ENCODE measurements around the gene DUSP28.

DUSP28 gene

DNA sequence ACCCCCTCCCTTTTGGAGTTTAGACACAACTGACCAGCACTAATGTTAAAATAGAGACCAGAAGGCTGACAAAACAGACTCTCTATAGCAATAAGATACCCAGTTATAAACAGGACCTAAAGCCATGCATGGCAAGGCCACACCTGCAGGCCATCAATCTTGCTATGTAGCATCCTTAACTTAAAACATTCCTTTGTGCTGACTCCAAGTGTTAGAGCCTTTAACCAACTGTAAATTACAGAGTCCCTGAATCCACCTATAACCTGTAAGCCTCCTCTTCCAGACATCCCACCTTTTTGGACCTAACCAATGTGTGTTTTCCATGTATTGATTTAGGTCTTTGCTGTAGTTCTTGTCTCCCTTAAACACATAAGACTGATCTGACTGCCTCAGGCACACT is 20.3 kb upstream of the DUSP28 start:
- TF ChIP-seq, protein P1, sequence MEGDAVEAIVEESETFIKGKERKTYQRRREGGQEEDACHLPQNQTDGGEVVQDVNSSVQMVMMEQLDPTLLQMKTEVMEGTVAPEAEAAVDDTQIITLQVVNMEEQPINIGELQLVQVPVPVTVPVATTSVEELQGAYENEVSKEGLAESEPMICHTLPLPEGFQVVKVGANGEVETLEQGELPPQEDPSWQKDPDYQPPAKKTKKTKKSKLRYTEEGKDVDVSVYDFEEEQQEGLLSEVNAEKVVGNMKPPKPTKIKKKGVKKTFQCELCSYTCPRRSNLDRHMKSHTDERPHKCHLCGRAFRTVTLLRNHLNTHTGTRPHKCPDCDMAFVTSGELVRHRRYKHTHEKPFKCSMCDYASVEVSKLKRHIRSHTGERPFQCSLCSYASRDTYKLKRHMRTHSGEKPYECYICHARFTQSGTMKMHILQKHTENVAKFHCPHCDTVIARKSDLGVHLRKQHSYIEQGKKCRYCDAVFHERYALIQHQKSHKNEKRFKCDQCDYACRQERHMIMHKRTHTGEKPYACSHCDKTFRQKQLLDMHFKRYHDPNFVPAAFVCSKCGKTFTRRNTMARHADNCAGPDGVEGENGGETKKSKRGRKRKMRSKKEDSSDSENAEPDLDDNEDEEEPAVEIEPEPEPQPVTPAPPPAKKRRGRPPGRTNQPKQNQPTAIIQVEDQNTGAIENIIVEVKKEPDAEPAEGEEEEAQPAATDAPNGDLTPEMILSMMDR (IDR thresholded peaks at IDR 0.05; ENCODE audit: insufficient read depth, low read depth, low read length, missing control alignments): no peak
- no peak for DNase-seq (ENCODE audit: low read depth)
- no peak overlapping the region for H3K4me3 ChIP-seq (ENCODE audit: low read length)

DNA sequence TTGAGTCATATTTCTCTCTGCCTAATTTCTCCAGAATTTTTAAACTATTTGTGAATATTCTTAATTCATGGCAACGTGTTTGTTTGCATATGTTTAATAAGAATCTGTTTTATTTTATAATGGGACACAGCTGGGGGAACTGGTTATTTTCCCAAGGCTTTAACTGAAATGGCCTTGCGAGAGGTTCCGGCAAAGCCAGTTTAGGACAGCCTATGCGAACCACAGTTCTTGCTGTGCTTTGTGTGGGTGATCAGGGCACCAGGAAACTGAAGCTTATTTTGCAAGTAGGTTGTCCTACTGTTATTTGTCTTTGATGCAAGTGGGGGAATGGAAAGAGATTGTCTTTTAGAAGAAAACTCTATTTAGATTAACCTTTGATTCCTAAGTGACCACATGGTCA is 8.9 kb upstream of the DUSP28 start:
- no peak for DNase-seq (ENCODE audit: low read depth)
- H3K4me3 ChIP-seq (ENCODE audit: low read length): no peak overlapping the region
- TF ChIP-seq, protein P1 (IDR thresholded peaks at IDR 0.05; ENCODE audit: insufficient read depth, low read depth, low read length, missing control alignments): no peak

DNA sequence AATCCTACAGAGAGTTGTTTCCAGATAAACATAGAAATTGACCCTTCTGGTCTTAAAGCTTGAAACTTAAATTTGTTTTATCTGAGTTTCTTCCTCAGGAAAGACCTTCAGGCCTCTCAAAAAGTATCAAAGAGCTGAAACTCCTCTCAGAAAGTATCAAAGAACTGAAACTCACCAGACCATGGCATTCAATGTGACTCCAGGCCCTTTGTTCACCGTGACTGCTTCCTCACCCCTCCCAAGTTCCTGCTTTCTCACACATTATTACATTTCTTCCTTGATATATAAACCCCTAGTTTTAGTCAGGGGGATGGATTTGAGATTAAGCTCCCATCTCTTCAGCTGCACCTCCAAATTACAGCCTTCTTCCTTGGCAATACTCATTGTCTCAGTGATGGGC is 8.3 kb upstream of the DUSP28 start:
- DNase-seq (ENCODE audit: low read depth): no peak
- no peak overlapping the region for H3K4me3 ChIP-seq (ENCODE audit: low read length)
- TF ChIP-seq, protein P1 (IDR thresholded peaks at IDR 0.05; ENCODE audit: insufficient read depth, low read depth, low read length, missing control alignments): no peak

DNA sequence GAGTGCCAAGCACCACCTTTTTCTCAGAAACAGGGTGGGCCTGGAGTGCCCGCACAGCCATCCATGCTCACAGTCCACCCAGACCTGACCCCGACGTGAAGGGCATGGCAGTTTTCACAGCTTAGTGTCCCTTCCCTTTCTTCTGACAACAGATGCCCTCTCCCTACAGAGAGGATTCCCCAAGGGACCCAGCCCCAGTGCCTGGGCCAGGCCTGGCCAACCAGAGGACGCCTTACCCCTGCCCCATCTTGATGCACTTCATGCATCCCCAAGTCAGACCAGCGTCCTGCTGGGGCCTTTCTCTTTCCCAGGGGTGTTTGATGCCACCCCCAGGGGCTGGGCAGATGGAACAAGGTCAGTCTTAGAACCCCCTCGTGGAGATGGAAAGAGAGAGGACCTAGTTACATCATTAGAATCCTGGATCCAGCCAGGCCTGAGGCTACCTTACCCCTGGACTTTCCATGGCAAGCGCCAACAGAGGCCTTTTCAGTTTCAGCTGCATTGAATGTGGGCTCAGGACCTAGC is 6.1 kb upstream of the DUSP28 start:
- TF ChIP-seq, protein P1 (IDR thresholded peaks at IDR 0.05; ENCODE audit: insufficient read depth, low read depth, low read length, missing control alignments): no peak
- no peak overlapping the region for H3K4me3 ChIP-seq (ENCODE audit: low read length)
- DNase-seq (ENCODE audit: low read depth): no peak

DNA sequence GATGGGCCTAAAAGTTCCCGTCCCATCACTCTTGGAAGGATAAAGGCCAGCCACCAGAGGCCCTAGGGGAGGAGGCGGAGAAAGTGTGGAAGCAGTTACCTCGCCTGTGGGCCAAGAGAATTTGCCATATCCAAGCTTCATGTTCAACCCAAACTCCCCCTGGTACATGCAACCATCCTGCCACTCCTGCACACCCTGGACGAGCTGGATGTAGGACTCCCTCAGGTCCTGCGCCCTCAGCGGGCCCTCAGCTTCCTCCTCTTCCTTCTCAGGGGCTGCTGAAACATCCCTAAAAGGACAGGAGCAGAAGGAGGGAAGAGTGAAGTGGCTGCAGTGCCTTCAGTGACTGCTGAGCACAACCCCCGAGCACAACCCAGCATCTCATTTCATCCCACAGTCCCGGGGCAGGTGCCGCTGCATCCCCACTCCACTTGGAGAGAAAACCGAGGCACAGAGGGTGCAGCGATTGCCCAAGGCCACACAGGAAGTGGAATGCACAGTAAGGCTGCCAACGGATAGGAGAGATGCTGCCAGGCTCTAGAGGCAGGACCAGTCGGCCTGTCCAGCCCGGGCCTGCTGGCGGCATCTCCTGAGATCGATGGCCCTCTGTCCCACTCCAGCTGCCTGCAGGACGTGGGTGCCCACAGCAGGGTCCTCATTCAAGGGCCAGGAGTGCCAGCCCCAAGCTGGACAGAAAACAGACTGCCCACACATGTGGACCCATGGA is 5.2 kb upstream of the DUSP28 start:
- H3K4me3 ChIP-seq (ENCODE audit: low read length): no peak overlapping the region
- no peak for DNase-seq (ENCODE audit: low read depth)
- TF ChIP-seq, protein P1 (IDR thresholded peaks at IDR 0.05; ENCODE audit: insufficient read depth, low read depth, low read length, missing control alignments): no peak

DNA sequence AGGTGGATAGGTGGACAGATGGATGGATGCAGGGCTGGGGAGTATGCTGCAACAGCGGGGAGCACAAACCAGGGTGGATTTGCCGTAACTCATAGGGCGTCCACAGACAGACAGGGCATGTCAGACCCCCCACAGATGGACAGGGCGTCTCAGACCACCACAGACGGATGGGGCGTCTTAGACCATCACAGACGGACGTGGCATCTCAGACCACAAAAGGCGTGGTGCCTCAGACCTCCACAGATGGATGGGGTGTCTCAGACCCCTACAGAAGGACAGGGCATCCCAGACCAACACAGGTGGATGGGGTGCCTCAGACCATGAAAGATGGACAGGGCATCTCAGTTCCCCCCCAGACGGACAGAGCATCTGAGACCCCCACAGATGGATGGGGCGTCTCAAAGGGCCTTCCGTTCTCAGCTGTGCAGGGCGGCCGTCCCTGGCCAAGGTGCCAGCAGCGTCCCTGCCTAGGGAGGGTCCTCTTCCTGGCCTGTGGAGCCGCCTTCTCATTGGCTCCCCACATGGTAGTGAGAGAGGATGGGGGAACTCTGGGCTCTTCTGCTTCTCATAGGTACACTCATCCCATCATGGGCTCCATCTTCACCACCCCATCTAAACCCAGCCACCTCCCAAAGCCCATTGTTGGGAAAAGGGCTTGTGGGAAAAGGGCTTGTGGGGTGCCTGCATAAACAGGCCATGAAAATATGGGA is 4.5 kb upstream of the DUSP28 start:
- no peak overlapping the region for H3K4me3 ChIP-seq (ENCODE audit: low read length)
- DNase-seq (ENCODE audit: low read depth): no peak
- TF ChIP-seq, protein P1 (IDR thresholded peaks at IDR 0.05; ENCODE audit: insufficient read depth, low read depth, low read length, missing control alignments): no peak
